ENCODE measurements around the gene CYREN. TPM values are rescaled to one million over a fixed set of nuclear protein-coding genes. Genes with fewer than 3 reads are reported as not detected.

Gene CYREN
- polyA plus RNA-seq, 1 donor (not counting 4 experiments of a cell fraction or from before 2014, with no cell fraction given) = 41.7 TPM

DNA sequence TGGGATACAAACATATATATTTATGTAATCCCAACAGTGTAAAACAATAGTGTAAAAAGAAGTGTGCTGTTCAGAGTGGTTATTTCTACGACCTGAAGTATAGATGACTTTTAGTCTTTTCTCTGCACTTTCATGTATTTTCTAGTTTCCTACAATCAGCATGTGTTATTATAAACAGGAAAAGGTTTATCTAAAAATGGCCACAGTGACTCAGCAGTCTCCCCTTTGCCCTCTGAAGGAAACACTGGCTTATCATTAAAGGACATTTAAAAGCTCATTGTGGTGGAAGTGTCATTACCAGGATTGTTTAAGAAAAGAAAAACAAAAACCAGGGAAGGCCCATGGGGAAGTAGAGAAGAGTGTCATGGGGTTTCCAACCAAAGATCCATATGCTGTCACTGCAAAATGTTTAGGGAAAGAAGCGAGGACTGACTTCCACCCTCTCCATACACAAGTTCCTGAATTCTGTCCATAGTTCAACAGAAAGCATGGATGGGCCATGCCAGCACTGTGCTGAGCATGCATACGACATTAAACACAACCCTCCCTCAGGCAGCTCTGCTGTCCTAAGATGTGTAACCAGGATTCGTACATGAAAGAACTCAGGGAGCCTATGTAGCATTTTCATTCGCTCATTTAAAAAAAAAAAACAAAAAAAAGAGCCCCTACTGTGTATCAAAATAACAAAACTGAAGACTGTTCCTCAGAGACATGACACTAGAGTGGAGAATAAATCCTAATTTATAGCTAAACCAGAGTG lies 10.2 kb downstream of the CYREN start:
- DNase-seq (ENCODE audit: low read depth, low spot score) = no peak
- Histone ChIP-seq H3K9ac (ENCODE audit: control insufficient read depth, extremely low read depth, insufficient read depth, low read length) (no peak overlapping the region), H2AFZ (ENCODE audit: control insufficient read depth, low read length) (no peak overlapping the region), H3K4me2 (ENCODE audit: control insufficient read depth, extremely low read depth, insufficient read depth, low read depth, low read length) (no peak overlapping the region), H3K4me1 (ENCODE audit: control insufficient read depth, extremely low read depth, insufficient read depth, low read length) (peaks cover 7% of the 10 kb centered on the region), H3K27ac (ENCODE audit: control insufficient read depth, insufficient read depth, low read length) (peak overlapping the region; percentile 37), H3K79me2 (ENCODE audit: control insufficient read depth, insufficient read depth, low read length) (no peaks in the 10 kb centered on the region), H3K9me1 (ENCODE audit: control insufficient read depth, extremely low read depth, insufficient read depth, low read length) (peaks cover 2% of the 10 kb centered on the region), H3K4me3 (ENCODE audit: control insufficient read depth in 2 of 3, extremely low read depth in 1 of 3, insufficient read depth in 2 of 3, low read depth in 1 of 3, low read length in 3 of 3) (no peak overlapping the region), H3K36me3 (ENCODE audit: control insufficient read depth in 2 of 2, extremely low read depth in 1 of 2, insufficient read depth in 2 of 2, low read length in 2 of 2) (peaks cover 3 to 4% of the 10 kb centered on the region in 2 experiments), H3K9me3 (ENCODE audit: control insufficient read depth, low read depth, low read length) (no peaks in the 10 kb centered on the region), H4K20me1 (ENCODE audit: control insufficient read depth, extremely low read depth, insufficient read depth, low read length) (no peaks in the 10 kb centered on the region), H3K27me3 (ENCODE audit: control insufficient read depth, extremely low read depth, insufficient read depth, low read length) (no peaks in the 10 kb centered on the region)
- dilution Hi-C loops (cut with MboI; ENCODE audit: extremely low pct_ligation_motif_present, low sequenced_read_pairs) = loop anchor here (25.0 kb wide), 1 partner anchor 173 kb away; the partner anchor contains the start of gene AGBL3
- FAIRE-seq = no peak
- TF ChIP-seq, protein P1, sequence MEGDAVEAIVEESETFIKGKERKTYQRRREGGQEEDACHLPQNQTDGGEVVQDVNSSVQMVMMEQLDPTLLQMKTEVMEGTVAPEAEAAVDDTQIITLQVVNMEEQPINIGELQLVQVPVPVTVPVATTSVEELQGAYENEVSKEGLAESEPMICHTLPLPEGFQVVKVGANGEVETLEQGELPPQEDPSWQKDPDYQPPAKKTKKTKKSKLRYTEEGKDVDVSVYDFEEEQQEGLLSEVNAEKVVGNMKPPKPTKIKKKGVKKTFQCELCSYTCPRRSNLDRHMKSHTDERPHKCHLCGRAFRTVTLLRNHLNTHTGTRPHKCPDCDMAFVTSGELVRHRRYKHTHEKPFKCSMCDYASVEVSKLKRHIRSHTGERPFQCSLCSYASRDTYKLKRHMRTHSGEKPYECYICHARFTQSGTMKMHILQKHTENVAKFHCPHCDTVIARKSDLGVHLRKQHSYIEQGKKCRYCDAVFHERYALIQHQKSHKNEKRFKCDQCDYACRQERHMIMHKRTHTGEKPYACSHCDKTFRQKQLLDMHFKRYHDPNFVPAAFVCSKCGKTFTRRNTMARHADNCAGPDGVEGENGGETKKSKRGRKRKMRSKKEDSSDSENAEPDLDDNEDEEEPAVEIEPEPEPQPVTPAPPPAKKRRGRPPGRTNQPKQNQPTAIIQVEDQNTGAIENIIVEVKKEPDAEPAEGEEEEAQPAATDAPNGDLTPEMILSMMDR (optimal IDR thresholded peaks at IDR 0.05 in 1 of 3, IDR thresholded peaks at IDR 0.05 in 1 of 3, conservative IDR thresholded peaks at IDR 0.05 in 1 of 3; ENCODE audit: extremely low read depth in 1 of 3, insufficient read depth in 2 of 3, low read length in 3 of 3) = no peak
- no peak for TF ChIP-seq EZH2 (IDR thresholded peaks at IDR 0.05; ENCODE audit: low read length)

DNA sequence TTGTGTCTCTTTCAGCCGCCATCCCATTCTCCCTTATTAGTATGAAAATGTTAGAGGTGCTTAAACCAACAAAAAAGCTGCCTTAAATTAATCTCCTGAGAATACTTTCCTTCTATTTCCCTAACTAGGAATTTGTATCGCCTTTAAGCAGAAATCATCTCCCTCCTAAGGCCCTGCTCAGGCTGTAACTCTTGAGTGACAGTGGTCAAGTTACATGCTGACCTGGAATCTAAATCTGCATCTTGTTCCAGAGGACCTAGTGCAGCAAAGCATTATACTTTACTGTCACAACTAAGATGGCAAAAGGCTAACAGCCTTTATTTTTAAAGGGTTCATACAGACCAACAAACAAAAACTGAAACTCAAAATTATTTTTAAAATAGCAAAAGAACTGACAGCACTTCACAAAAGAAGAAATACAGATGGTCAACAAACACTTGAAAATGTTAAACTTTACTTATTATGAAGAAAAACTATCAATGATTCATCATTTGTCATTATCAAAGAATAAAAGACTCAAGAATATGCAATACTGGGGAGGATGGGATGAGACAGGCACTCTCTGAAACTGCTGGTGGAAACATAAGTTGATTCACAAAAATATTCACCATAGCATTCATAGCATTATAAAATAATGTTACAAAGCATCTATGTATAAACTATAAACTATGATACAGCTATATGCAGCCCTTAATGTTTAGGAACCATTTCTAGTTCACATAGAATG lies 11.0 kb downstream of the CYREN start:
- Histone ChIP-seq H3K9me3 (ENCODE audit: control insufficient read depth, low read depth, low read length) (no peaks in the 10 kb centered on the region), H2AFZ (ENCODE audit: control insufficient read depth, low read length) (no peak overlapping the region), H3K27me3 (ENCODE audit: control insufficient read depth, extremely low read depth, insufficient read depth, low read length) (no peaks in the 10 kb centered on the region), H4K20me1 (ENCODE audit: control insufficient read depth, extremely low read depth, insufficient read depth, low read length) (no peaks in the 10 kb centered on the region), H3K4me2 (ENCODE audit: control insufficient read depth, extremely low read depth, insufficient read depth, low read depth, low read length) (no peak overlapping the region), H3K4me3 (ENCODE audit: control insufficient read depth in 2 of 3, extremely low read depth in 1 of 3, insufficient read depth in 2 of 3, low read depth in 1 of 3, low read length in 3 of 3) (no peak overlapping the region), H3K4me1 (ENCODE audit: control insufficient read depth, extremely low read depth, insufficient read depth, low read length) (peaks cover 7% of the 10 kb centered on the region), H3K9me1 (ENCODE audit: control insufficient read depth, extremely low read depth, insufficient read depth, low read length) (peaks cover 2% of the 10 kb centered on the region), H3K36me3 (ENCODE audit: control insufficient read depth in 2 of 2, extremely low read depth in 1 of 2, insufficient read depth in 2 of 2, low read length in 2 of 2) (peaks cover 0 to 3% of the 10 kb centered on the region in 2 experiments), H3K9ac (ENCODE audit: control insufficient read depth, extremely low read depth, insufficient read depth, low read length) (no peak overlapping the region), H3K79me2 (ENCODE audit: control insufficient read depth, insufficient read depth, low read length) (no peaks in the 10 kb centered on the region), H3K27ac (ENCODE audit: control insufficient read depth, insufficient read depth, low read length) (peak overlapping the region; percentile 37)
- dilution Hi-C loops (cut with MboI; ENCODE audit: extremely low pct_ligation_motif_present, low sequenced_read_pairs) = loop anchor here (25.0 kb wide), 1 partner anchor 172 kb away; the partner anchor contains the start of gene AGBL3
- TF ChIP-seq EZH2 (IDR thresholded peaks at IDR 0.05; ENCODE audit: low read length) = no peak
- TF ChIP-seq, protein P1 (optimal IDR thresholded peaks at IDR 0.05 in 1 of 3, IDR thresholded peaks at IDR 0.05 in 1 of 3, conservative IDR thresholded peaks at IDR 0.05 in 1 of 3; ENCODE audit: extremely low read depth in 1 of 3, insufficient read depth in 2 of 3, low read length in 3 of 3) = no peak
- FAIRE-seq (no peak), DNase-seq (ENCODE audit: low read depth, low spot score) (no peak)
